NCI-H510A treated with DMSO at 0.1 percent for 48 hours (cell line): ENCODE measurements around the gene ARID1B.
A peak's percentile ranks its signal among the peaks of the same experiment; 100 is the strongest.

ENCODE experiments used
- DNase-seq: peaks from one replicate; lab custom pipeline; 2025; lab: John Stamatoyannopoulos, UW

ARID1B gene

DNA sequence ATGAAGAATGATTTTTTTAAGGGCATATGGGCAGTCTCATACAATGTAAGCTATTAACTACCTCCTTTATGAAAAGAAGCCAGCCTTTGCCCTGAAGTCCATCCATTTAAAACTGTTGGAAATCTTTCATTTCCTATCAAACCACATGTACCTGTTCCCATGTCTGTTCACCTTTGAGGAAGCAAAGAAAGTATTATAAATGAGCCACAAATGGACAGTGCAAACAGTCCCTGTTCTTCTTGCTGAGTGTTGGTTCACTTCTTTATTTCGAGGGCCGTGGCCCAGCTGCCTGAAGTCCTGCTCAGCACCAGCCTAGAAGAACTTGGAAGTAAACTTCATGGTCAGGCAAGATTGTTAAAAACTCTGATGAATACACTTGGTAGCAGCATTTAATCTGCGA is 433.8 kb downstream of the ARID1B start:
- DNase-seq, result no peak

DNA sequence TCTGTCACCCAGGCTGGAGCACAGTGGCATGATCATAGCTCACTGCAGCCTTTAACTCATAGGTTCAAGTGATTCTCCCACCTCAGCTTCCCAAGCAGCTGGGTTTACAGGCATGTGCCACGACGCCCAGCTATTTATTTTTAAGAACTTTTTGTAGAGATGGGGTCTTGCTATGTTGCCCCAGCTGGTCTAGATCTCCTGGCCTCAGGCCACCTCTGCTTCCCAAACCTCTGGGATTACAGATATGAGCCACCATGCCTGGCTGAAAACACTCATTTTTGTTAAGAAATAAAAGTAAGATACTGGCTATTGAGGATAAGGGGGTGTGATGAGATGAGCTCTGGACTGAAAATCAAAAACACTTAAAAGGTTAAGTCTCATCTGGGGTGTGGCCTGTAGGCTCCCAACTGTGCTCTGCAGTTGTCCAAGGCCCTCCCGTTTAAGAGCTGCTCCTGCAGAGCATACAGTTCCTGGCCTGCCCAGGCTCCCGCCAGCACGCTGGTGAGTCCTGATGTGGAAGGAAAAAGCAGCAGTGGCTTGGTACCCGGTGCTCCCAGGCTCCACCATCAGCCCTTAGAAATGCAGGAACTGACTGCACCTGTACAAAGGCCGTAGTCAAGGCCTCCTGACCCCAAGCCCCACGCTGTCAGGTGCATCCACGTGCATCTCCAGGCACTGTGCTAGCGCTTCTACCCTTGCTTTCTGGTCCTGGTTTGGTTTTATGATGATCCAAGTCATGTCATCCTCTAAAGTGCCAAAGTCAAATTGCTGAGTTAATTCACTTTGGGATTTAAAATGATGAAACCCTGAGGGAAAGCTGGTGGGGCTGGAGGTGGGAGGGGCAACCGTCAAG is 434.7 kb downstream of the ARID1B start:
- no peak for DNase-seq

DNA sequence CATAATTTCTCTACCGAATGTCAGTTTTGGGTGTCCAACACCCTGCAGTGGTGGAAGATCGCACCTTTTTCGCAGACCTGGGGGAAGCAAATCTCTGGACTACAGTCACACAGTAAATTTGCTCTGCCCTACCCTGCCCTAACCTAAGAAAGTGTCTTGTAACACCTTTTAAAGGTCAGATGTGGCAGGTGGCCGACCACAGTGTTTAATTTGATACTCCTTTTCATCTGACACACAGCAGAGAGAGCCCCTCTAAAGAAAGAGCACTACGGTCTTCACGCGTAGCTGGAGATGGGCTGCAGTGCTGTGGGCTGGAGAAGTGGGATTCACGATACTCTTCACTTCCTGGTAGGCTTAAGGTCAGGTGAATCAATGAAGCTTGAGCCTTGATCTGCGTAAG is 436.2 kb downstream of the ARID1B start:
- no peak for DNase-seq

DNA sequence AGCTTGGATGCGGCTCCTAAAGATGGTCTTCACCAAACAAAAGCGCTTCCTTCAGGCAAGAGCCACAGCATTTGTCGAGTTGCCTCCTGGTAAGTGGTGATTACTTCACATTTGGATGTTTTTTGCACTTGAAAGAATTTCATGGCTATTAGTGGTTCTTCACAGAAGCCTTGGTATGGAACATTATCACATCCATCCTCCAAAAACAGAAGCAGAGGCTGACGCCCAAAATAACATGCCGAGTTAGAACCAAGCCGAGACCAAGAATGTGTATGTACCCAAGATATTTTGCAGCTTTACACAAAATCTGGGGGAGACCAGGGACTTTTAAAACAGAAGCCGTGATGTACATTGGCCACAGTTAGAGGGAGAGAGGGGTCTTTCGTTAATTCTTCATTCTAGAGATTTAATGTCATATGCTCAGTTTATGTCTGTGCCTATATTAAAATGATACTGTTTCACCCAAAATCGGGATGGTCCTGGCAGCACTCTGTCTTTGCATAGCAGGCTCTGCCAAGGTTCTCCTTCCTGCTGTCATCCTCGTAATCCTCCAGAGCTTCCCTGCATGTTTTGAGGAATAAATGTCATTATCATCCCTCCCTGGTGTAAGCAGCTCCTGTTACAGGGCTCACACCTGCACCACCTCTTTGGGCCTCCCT is 436.9 kb downstream of the ARID1B start:
- DNase-seq, result no peak

DNA sequence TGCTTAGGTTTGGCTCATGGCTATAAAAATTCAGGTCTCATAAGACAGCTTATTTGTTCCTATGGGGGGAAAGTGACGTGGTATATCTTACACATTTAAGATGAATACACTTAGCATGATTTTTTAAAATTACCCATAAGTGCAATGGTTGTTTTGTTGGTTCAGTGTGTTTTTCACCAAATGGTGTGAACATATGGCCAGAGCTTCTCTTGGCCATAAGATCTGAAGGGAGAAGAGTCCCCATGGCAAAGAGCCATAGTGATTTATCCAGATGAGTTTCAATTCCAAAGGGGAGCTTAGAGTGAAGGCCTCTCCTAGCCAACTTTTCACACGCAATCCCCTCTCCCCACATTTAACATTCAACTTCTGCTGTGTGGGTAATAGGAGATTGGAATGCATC is 438.5 kb downstream of the ARID1B start:
- no peak for DNase-seq

DNA sequence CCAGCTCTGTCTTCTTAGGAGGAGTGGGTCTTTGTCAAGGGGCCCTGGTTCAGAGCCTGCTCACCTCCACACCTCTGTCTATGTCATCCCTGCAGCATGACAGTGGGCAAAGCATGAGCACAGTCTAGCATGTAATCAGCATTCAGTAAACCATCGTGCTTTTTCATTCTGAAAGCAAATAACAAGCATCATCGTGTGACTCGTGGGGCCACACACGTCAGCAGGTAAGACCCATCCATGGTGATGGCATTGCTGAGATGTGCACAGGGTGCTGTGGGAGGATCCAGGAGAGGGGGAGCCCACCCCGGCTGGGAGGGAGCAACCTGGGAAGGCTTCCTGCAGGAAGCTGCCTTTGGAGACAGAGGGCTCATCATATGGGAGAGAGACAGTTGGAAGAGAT is 439.4 kb downstream of the ARID1B start:
- DNase-seq, result no peak

DNA sequence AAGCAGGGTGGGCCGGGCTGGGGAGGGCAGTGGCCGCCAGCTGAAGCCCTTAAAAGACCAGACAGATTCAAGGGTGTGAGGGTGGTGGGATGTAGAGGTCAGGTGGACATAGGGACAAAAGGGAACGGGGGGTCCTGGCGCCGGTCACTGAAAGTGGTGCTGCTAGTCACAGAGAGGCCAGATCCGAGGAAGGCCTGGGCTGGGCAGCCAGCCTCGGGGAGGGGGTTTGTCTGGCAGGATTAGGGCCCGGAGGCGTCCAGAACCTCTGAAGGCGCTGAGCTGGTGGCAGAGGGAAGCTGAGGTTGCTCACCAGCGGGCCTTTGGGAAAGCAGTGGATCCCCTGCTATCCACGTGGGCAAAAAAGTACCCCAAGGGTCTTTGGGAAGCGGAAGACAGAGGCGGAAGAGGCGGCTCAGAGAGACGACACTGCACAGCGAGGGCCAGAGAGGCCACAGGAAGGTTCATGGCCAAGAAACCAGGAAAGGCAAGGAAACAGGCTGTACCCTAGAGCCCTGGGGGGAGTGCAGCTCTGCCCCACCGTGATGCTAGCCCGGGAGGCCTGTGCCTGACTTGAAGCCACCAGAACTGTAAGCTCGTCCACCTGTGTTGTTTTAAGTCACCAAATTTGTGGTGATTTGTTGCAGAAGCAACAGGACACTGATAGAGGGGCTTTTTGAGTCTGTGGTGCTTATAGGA is 440.2 kb downstream of the ARID1B start:
- no peak for DNase-seq

DNA sequence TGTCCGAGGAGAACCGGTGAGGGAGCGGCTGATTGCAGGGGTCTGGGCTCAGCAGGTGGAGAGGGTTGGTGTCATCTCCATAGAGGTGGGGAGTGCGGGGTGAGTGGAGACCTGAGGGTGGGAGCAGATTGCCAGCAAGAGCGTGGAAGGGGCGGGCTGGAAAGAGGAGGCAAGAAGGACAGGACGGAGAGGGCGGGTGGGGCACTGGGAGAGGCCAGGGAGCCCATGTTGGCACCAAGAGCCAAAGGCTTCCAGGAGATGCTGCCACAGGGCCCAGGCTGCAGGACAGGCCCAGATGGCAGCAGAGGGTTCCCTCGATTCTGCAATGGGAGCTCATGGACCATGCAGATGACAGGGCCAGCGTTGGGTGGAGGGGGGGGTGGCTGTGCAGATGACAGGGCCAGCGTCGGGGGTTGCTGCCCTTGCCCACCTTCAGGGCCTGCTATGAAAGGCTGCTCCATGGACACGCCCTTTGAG is 440.8 kb downstream of the ARID1B start:
- DNase-seq, result no peak

DNA sequence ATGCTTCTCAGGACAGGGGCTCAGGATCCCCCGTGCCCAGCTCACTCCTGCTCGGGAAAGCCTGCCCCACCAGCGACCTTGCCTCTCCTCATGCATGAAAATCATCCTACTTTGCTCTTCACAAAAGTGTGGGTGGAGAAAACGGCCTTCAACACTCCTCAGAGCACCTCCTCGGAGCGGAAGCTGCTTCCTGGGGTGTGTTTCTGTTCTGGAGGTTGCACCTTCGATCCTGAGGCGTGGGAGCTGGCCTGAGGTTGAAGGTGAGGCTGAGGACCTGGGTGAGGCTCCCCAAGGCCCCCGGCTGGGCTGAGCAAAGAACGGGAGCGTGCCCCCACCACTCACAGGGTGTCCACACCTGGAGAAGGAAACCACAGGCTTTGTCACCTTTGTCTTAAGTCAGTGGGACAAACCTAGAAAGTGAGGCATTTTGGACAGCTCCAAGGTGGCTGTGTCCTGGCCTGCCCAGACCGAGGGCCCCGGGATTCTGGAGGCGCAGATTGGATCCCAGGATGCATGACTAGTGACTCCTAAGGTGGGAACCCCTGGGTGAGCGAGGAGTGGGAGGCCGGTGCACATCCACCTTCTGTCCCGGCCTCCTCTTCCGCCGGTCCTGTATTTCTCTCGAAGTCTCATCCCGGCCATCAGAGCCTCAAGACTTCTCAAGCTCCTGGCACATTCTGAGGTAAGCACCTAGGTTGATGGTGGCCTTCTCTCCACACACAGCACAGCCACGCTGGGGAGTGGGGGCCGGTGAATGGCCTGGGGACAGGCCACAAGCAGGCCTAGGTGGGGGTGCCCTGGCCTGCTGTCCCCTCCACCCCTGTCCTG is 441.4 kb downstream of the ARID1B start:
- DNase-seq, result no peak

DNA sequence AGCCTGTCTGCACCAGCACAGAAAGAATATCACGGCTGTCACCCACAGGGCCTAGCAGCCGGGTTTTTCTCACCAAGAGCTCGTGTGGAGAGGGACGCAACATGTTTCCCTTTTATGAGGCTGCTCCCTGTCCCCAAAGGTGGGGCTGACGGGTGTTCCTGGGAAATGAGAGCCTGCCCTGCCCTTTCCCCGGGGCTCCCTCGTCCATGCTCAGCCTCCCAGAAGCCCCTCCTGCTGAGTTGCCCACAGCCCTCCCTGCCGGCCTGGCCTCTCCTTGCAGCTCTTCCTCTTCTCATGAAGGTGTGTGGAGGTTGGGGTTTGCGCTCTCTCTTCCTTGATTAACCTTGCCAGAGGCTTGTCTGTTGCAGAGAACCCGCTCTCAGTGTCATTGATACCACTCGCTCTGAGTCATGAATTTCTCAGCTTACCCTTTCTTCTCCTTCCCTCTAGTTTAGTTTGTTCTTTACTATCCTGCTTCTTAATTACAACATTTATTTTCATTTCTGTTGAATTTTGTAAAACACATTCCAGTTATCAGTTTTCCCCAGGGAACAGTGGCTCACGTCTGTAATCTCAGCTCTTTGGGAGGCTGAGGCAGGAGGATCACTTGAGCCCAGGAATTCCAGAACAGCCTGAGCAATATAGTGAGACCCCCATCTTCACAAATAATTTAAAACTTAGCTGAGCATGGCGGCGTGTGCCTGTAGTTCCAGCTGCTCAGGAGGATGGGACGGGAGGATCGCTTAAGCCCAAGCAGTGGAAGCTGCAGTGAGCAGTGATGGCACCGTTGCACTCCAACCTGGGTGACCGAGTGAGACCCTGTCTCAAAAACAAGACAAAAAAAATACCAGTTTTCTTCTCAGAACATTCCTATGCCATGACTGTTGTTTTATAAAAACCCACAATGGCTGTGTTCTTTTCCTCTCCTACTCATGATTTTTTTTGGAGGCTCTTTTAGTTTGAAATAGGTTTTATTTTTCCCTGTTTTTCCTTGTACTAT is 442.3 kb downstream of the ARID1B start:
- no peak for DNase-seq

DNA sequence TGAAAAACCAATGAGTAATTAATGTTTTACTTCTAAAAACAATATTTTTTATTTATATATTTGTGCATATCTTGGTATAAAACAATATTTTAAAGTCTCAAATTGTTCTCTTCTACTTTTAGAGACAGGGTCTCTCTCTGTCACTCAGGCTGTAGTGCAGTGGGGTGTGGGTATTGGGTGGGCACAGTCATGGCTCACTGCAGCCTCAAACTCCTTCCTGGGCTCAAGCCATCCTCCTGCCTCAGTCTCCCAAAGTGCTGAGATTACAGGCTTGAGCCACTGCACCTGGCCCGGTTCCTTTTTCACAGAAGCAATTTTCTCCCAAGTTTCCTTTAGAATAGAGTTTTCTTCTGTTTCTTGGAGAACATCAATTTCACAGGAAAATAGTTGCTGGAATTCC is 443.3 kb downstream of the ARID1B start:
- no peak for DNase-seq

DNA sequence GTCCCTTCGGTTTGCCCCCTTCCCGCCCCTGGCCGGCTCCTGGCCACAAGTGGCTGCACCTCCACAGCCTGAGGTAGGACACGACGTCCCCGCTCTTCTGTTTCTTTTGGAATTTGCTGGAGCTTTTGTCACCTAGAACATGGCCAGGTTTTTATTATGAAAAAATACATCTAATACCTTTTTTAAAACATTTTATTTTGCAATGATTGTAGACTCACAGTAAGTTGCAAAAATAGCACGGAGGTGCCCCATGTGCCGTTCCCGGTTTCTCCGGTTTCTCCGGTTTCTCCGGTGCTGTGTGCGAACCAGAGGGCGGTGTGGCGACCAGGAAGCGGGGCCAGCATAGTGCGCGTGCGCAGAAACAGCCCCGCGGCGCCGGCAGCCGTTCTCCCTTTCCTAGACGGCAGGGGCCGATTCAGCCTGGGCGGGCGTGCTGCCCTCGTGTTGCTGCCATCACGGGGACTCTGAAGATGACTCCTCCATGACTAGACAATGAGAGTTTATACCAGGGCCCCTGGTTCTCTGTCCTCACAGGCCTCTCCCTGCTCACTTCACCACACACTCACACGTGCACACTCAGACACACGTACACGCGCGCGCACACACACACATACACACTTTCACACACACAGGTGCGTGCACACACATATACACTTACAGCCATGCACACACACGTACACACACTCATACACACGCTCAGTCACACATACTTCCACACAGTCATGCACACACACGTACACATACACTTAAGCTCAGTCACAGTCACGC is 444.1 kb downstream of the ARID1B start:
- peak; percentile 75 for DNase-seq

DNA sequence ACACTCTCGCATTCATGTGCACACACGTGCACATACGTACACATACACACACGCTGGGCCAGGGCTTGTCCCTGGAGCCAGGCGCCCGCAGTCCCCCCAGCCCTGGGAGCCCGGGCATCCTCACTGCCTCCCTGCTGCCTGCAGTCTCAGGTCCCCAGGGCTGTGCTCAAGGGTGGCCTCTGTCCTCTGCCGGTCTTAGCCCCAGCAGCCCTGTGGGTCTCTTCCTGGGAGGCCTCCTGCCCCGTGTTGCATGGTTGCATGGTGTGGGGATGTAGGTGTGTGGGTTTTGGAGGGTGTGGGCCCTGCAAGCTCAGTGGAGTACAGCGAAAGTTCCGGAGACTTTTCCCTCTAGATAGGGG is 444.6 kb downstream of the ARID1B start:
- no peak for DNase-seq

DNA sequence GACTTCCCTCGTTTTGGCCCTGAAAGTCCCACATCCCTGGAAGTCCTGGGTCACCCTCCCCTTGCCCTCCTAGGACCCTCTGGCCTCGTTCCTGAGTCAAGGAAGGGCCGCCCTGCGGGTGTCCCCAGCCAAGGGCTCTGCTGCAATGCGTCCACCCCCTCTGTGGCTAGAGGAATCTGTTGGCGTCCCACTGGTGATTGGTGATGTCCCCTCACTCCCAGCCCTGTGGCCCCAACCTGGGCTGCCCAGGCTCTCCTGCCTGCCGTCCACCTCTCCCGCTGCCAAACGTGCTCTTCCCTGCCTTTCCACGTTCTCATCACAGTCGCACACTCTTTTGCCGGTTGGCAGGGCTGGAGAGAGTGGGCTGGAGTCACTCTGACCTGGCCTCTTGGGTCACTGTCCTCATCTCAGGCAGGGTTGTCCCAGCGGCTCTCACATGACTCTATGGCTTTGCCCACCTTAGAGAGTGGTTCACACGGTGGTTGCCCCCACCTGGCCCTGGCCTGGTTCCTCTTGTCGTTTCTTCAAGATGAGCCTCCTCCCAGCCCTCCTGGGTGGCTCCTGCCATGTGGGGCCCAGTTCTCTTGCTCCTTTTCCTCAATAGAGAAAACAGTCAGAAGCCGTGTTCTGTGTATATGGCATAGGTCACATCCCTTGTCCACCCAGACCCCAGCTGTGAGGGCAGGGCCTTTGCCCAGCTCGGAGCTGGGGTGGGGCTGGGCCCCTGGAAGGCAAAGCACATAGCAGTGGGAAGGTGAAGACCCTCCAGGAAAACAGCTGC is 445.2 kb downstream of the ARID1B start:
- DNase-seq, result no peak

DNA sequence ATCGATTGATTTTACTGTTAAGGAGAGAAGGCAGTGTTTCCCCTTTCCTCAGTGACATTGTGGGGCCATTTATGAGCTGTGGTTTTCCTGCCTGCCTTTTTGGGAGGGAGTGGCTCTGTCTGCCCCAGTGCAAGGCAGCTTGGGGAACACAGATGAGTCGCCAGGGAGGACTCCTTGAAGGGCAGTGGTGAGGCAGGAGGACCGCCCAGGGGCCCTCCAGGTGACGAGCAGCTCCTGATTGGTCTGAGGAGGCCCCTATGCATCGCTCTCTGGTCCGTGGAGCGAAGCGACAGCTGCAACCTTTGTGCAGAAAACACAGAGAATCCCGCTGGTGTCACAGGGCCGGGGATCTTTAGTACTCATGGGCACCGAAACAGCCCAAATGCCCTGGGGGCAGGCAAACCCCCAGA is 445.8 kb downstream of the ARID1B start:
- no peak for DNase-seq

DNA sequence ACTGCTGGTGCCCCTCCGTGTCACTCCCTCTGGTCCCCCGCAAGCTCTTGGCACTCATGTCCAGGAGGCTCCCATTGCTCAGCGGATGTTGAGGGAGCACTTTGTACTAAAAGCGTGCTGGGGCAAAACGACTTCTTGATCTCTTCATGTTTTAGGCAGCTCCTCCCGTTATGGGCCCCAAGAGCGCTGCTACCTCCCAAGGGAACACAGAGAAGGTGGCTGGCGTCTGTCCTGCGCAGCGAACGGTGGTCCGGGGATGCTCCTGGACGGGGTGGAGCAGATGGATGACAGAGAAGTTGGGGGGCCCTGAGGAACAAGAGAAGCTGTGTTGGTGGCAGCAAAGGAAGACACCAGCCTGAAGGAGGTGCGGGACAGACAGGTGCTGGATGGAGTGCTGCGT is 446.3 kb downstream of the ARID1B start:
- no peak for DNase-seq

DNA sequence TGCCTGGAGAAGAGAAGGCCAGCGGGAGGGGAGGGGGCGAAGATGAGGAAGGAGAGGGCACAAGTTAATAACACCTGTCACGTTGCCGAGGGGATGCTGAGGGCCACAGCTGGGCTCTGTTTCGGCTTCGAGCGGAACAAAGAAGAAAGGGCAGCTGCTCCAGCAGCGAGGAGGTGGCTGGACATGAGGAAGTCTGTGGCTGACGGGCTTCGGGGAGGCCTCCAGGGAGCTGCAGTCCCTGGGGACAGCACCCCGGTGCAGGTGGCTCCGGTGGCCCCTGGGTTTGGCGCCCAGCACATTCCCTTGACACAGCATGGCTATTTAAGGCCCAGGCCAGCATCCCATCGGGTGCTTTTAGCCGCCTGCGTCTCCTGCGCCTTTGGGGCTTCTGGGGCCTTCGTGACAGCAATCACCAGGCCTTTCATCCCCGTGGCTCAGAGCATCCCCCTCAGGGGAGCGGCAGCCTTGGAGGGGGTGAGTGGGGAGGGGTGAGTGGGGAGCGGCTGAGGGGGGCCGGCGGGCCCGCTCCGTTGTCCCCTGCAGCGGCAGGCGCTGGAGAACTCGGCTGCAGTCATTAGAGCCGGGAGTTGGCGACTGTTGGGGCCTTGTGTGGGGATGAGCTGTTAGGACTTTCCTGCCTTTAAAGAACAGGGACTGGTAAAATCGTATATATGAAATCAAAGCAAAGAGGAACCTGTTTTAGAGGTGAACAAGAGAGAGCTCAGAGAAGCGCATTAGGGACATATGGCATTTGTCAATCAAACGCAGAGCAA is 447.2 kb downstream of the ARID1B start:
- DNase-seq, result no peak

DNA sequence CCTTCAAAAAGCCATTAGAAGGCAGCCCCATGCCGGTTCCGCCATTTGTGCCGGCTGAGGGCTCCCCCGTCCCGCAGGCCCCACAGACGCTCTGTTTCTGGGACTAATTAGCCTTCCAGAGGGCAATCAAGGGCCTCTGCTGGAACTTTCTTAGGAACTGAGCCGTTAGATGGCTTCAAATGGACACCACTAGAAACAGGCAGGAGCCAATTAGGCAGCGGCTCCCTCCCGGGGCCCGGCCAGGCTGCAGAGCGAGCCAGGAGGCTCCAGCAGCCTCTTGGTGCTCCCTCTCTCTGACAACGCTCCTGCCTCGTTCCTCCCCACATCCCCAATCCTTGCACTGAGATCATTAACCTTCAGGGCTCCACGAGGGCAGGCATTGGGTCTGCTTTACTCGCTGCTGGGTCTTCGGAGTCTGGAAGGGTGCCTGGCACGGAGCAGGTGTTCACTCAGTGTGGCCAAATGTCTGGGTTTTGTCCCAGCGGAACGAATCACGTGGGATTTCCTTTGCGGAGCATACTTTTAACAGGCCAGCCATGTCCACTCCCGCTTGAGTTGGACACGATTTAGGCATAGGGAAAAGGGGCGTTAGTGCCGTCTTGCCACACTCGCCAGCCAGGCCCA is 447.9 kb downstream of the ARID1B start:
- no peak for DNase-seq
